Esophagus muscularis mucosa (tissue), 4 donors: ENCODE results near the gene MRM2. TPM values are rescaled to one million over a fixed set of nuclear protein-coding genes. Genes with fewer than 3 reads are reported as not detected.

Experiments
- DNase-seq: peaks from one replicate; pipeline ENCODE4 v3.0.0-alpha.2; 2017; ENCODE audit errors: extremely low spot score
- H3K27ac ChIP-seq, 4 donors: fragments of 200-600 bp; sonication (generic); replicated peaks in 1 of 4; 1 replicate in 3 of 4; 2 replicates in 1 of 4; pipeline ENCODE4 v1.5.1; 2016 to 2019; ENCODE audit warnings: mild to moderate bottlenecking in 1 of 4
- H3K27me3 ChIP-seq, 4 donors: fragments of 200-600 bp; sonication (generic); one replicate each; pipeline versions ENCODE4 v1.5.1 to v1.6.0; 2016 to 2019
- H3K36me3 ChIP-seq, 4 donors: fragments of 200-600 bp; sonication (generic); one replicate each; pipeline ENCODE4 v1.5.1; 2016 to 2019
- H3K4me1 ChIP-seq, 4 donors: fragments of 200-600 bp; sonication (generic); one replicate each; pipeline ENCODE4 v1.5.1; 2016 to 2019
- H3K4me3 ChIP-seq, 4 donors: fragments of 200-600 bp; sonication (generic); 1 replicate in 2 of 4; 2 replicates in 2 of 4; pipeline ENCODE4 v1.5.1; 2016 to 2019; ENCODE audit warnings: mild to moderate bottlenecking in 4 of 4, moderate library complexity in 1 of 4
- H3K9me3 ChIP-seq, 4 donors: fragments of 200-600 bp; sonication (generic); 1 replicate in 3 of 4; 2 replicates in 1 of 4; pipeline ENCODE4 v1.5.1; 2016 to 2019
- EP300 ChIP-seq: sonication (generic); formaldehyde crosslinking; IDR thresholded peaks from one replicate; pipeline ENCODE4 v1.6.1; 2017; ENCODE audit warnings: antibody characterized with exemption
- POLR2A ChIP-seq: fragments of 450-650 bp; IDR thresholded peaks from one replicate; pipeline ENCODE4 v1.6.1; 2017; ENCODE audit warnings: antibody characterized with exemption, moderate library complexity, mild to moderate bottlenecking, low read depth
- POLR2AphosphoS5 ChIP-seq, 2 donors: sonication (generic); formaldehyde crosslinking; IDR thresholded peaks; one replicate each; pipeline ENCODE4 v1.6.1; 2017; ENCODE audit warnings: antibody characterized with exemption in 2 of 2
- WGBS: methylation state at CpG from one replicate; pipeline ENCODE4 v1.1.5; 2018; 5-methylcytosine and 5-hydroxymethylcytosine counted together
- intact Hi-C: fragments of 100-400 bp; cut with DNase I; formaldehyde crosslinking; loops from one replicate; pipeline ENCODE4 v1.15.1; 2023
- total RNA-seq, 4 donors: library from RNA; depleted of rRNA; stranded (reverse); fragments of >200 nt; gene quantifications; one replicate each; pipeline versions ENCODE4 v1.1.0 to v1.2.1, GENCODE V29; 2016
- TF ChIP-seq, protein P1 (sequence below), 3 experiments: fragments of 200-600 bp in 2 of 3; fragments of 450-650 bp in 1 of 3; sonication (generic) in 2 of 3; IDR thresholded peaks; one replicate each; pipeline ENCODE4 v1.5.1; 2017 to 2019; ENCODE audit warnings: antibody characterized with exemption in 3 of 3, mild to moderate bottlenecking in 2 of 3, moderate library complexity in 1 of 3

Gene MRM2
- total RNA-seq, 4 donors from 2014 or later, result 13.3 to 20.3 (median 16.5) TPM

DNA sequence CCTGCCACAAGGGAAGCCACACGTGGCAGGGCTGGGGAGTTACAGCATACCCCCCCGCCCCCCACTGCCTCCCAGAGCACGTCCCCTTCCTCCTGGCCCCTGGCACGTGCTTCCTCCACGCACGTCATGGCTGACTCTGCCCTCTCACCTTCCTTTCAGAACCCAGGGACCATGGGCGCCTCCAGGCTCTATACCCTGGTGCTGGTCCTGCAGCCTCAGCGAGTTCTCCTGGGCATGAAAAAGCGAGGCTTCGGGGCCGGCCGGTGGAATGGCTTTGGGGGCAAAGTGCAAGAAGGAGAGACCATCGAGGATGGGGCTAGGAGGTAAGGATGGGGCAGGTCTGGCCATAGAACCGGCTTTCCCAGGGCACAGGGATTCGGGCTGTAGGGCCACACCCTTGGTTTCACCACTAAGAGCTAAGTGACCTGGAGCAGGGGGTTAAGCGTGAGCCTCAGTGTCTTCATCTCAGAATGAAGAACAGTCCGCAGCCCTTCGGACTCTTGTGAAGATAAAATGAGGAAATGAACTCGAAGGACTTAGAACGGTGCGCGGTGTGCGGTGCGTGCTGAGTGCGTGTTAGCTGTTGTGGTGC, 2.5 kb upstream of the MRM2 start:
- Histone ChIP-seq H3K4me3 (no peak overlapping the region), H3K4me1 (peaks cover 26 to 40% (median 31%) of the 10 kb centered on the region in 4 donors), H3K36me3 (peaks cover under 1 to 3% (median 2%) of the 10 kb centered on the region in 4 donors), H3K27me3 (no peaks in the 10 kb centered on the region), H3K9me3 (no peaks in the 10 kb centered on the region), H3K27ac (no peak overlapping the region)
- TF ChIP-seq, protein P1, sequence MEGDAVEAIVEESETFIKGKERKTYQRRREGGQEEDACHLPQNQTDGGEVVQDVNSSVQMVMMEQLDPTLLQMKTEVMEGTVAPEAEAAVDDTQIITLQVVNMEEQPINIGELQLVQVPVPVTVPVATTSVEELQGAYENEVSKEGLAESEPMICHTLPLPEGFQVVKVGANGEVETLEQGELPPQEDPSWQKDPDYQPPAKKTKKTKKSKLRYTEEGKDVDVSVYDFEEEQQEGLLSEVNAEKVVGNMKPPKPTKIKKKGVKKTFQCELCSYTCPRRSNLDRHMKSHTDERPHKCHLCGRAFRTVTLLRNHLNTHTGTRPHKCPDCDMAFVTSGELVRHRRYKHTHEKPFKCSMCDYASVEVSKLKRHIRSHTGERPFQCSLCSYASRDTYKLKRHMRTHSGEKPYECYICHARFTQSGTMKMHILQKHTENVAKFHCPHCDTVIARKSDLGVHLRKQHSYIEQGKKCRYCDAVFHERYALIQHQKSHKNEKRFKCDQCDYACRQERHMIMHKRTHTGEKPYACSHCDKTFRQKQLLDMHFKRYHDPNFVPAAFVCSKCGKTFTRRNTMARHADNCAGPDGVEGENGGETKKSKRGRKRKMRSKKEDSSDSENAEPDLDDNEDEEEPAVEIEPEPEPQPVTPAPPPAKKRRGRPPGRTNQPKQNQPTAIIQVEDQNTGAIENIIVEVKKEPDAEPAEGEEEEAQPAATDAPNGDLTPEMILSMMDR (IDR thresholded peaks at IDR 0.05), result no peak
- no peak for TF ChIP-seq POLR2AphosphoS5 (IDR thresholded peaks at IDR 0.05)
- no peak for TF ChIP-seq EP300
- no peak for TF ChIP-seq POLR2A
- intact Hi-C loops, result no loop called here
- DNase-seq, result no peak
- WGBS, result 83% methylated on average over 23 of the region's 25 CpGs

DNA sequence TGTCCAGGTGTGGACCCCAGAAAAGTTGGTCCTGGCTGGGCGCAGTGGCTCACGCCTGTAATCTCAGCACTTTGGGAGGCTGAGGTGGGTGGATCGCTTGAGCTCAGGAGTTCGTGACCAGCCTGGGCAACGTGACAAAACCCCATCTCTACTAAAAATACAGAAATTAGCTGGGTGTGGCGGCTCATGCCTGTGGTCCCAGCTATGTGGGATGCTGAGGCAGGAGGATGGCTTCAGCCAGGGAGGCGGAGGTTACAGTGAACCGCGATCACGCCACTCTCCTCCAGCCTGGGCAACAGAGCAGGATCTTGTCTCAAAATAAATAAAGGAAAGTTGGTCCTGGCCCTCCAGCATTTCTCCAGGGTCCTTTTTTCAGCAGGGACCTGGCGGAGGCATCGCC, 1.5 kb upstream of the MRM2 start:
- Histone ChIP-seq H3K9me3 (no peaks in the 10 kb centered on the region), H3K4me1 (peaks cover 18 to 31% (median 23%) of the 10 kb centered on the region in 4 donors), H3K4me3 (no peak overlapping the region), H3K27ac (no peak overlapping the region), H3K27me3 (no peaks in the 10 kb centered on the region), H3K36me3 (peaks cover 9 to 12% (median 11%) of the 10 kb centered on the region in 4 donors)
- WGBS, result 93% methylated on average over 11 of the region's 12 CpGs
- intact Hi-C loops, result no loop called here
- TF ChIP-seq, protein P1 (IDR thresholded peaks at IDR 0.05), result no peak
- no peak for TF ChIP-seq EP300
- TF ChIP-seq POLR2AphosphoS5 (IDR thresholded peaks at IDR 0.05), result no peak
- TF ChIP-seq POLR2A, result no peak
- DNase-seq, result no peak

DNA sequence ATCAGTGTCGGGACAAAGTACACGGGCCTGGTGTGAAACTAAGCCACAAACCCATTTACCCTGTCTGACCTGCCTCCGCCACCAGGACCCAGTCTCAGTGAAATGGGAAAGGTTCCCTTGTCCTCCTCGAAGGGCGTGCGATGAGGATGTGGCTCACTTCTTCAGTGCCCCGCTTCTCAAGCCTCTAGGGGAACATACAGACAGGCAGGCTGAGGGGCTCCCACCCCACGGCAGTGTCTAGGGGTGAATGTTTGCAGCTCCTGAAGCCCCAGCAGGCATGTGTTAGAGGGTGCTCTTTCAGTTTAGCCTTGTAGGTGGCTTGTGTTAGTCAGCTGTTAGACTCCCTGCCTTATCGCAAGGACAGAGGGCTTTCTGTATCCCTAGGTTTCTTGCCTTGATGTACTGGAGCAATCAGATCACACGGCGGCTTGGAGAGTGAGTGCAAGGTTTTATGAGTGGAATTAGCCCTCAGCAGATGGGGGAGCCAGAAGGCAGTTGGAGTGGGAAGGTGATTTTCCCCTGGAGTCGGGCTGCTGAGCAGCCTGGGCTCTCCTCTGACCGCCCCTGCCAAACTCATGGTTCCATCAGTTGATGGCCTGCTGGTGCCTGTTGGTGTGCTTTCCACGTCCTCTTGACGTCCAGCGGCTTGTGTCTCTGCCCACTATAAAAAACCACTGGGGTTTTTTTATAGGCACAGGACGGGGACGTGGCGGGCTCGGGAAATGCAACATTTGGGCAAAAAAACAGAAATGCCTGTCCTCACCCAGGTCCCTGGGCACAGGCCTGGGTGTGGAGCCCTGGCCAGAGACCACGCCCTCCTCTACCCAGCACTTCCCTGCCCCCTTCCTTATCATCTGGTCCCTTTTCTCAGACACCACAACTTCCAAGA, 780 bp upstream of the MRM2 start:
- TF ChIP-seq, protein P1 (IDR thresholded peaks at IDR 0.05), result peak in 1 of 3 experiments; percentile 2
- TF ChIP-seq POLR2AphosphoS5 (IDR thresholded peaks at IDR 0.05) (no peak), EP300 (no peak)
- WGBS, result 31% methylated on average over 19 of the region's 21 CpGs
- intact Hi-C loops, result no loop called here
- Histone ChIP-seq H3K9me3 (no peaks in the 10 kb centered on the region), H3K27me3 (no peaks in the 10 kb centered on the region), H3K27ac (peak overlapping the region in 3 of 4 donors; percentile 67 to 77 (median 68)), H3K36me3 (peaks cover 12 to 19% (median 17%) of the 10 kb centered on the region in 4 donors), H3K4me3 (peak overlapping the region; percentile 84 to 100 (median 94)), H3K4me1 (peaks cover 18 to 29% (median 23%) of the 10 kb centered on the region in 4 donors)
- no peak for DNase-seq

DNA sequence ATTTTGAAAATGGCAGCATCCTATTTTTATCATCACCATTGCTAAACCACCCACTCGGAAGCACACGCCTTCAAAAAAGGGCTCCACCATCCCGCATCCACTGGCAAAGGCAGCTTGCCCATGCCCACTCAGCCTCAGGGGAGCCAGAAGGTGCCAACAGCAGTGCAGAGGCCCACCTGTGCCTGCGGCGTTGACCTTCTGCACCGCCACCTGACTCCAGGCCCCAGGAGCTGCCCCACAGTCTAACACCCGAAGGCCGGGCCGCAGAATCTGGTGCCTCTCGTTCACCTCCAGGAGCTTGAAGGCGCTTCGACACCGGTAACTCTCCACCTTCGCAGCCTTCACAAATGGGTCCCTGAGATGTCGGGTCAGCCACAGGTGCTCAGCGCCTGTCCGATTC, 2.8 kb downstream of the MRM2 start:
- 93% methylated on average over 17 of the region's 17 CpGs for WGBS
- intact Hi-C loops, result no loop called here
- TF ChIP-seq, protein P1 (IDR thresholded peaks at IDR 0.05), result no peak
- TF ChIP-seq POLR2AphosphoS5 (IDR thresholded peaks at IDR 0.05) (no peak), EP300 (no peak), POLR2A (no peak)
- DNase-seq, result no peak
- Histone ChIP-seq H3K4me3 (no peak overlapping the region), H3K27me3 (no peaks in the 10 kb centered on the region), H3K36me3 (peaks cover 30 to 54% (median 44%) of the 10 kb centered on the region in 4 donors), H3K9me3 (no peaks in the 10 kb centered on the region), H3K4me1 (peaks cover 18 to 29% (median 23%) of the 10 kb centered on the region in 4 donors), H3K27ac (no peak overlapping the region)
